DOHH2 (cell line): Measurements from ENCODE around the gene ARFRP1.

Source experiments
- H3F3A ChIP-seq: fragments of 200-600 bp; sonication (generic), shearing (Covaris generic); 2 replicates; pipeline ENCODE4 v1.6.0; 2016; ENCODE audit warnings: antibody characterized with exemption, mild to moderate bottlenecking; ENCODE audit not compliant: control insufficient read depth, insufficient read depth
- H3K27ac ChIP-seq: fragments of 200-600 bp; sonication (generic); 2 replicates; pipeline ENCODE4 v1.5.1; 2014; ENCODE audit warnings: low read depth, mild to moderate bottlenecking, low read length, moderate library complexity
- H3K27me3 ChIP-seq: fragments of 200-600 bp; sonication (generic); 2 replicates; pipeline ENCODE4 v1.6.1; 2014; ENCODE audit warnings: mild to moderate bottlenecking, low read length, mixed read lengths; ENCODE audit not compliant: control insufficient read depth
- H3K36me3 ChIP-seq: fragments of 200-600 bp; sonication (generic); 2 replicates; pipeline ENCODE4 v1.6.1; 2014; ENCODE audit warnings: mild to moderate bottlenecking, low read length, moderate library complexity, mixed read lengths; ENCODE audit not compliant: control insufficient read depth
- H3K4me1 ChIP-seq: fragments of 200-600 bp; sonication (generic); 2 replicates; pipeline ENCODE4 v1.6.1; 2014; ENCODE audit warnings: mild to moderate bottlenecking, low read length, mixed read lengths; ENCODE audit not compliant: control insufficient read depth
- H3K4me2 ChIP-seq: fragments of 200-600 bp; sonication (generic); 2 replicates; pipeline ENCODE4 v1.6.0; 2014; ENCODE audit warnings: mild to moderate bottlenecking, low read length, moderate library complexity
- H3K4me3 ChIP-seq: fragments of 200-600 bp; sonication (generic); 2 replicates; pipeline ENCODE4 v1.5.1; 2014; ENCODE audit warnings: mild to moderate bottlenecking, low read length, mixed read lengths
- H3K79me2 ChIP-seq: fragments of 200-600 bp; sonication (generic); 2 replicates; pipeline ENCODE4 v1.6.1; 2014; ENCODE audit warnings: mild to moderate bottlenecking, low read length, mixed read lengths; ENCODE audit not compliant: control insufficient read depth
- H3K9me2 ChIP-seq: fragments of 200-600 bp; sonication (generic); replicated peaks from 2 replicates; pipeline ENCODE4 v1.6.1; 2014; ENCODE audit warnings: mild to moderate bottlenecking, low read length, mixed read lengths; ENCODE audit not compliant: control insufficient read depth
- H3K9me3 ChIP-seq: fragments of 200-600 bp; sonication (generic); 2 replicates; pipeline ENCODE4 v1.6.1; 2014; ENCODE audit warnings: antibody characterized with exemption, low read length, mixed read lengths; ENCODE audit not compliant: control insufficient read depth, insufficient read depth
- H4K20me1 ChIP-seq: fragments of 200-600 bp; sonication (generic); 2 replicates; pipeline ENCODE4 v1.6.0; 2014; ENCODE audit warnings: low read depth, mild to moderate bottlenecking, antibody characterized with exemption, low read length, moderate library complexity; ENCODE audit not compliant: control insufficient read depth, insufficient read depth
- EZH2phosphoT487 ChIP-seq: fragments of 200-600 bp; sonication (generic); IDR thresholded peaks from 2 replicates; pipeline ENCODE4 v1.6.1; 2017; ENCODE audit warnings: borderline replicate concordance, mild to moderate bottlenecking, antibody characterized with exemption, low read length, moderate library complexity, mixed read lengths
- TF ChIP-seq, protein P1 (sequence below): fragments of 200-600 bp; sonication (generic); IDR thresholded peaks from one replicate; pipeline ENCODE4 v1.5.1; 2014; ENCODE audit warnings: antibody characterized with exemption, mild to moderate bottlenecking, low read depth, low read length; ENCODE audit not compliant: poor library complexity, severe bottlenecking

ARFRP1 gene

GRCh38 chr20:63754008-63754407 is 46.2 kb upstream of the ARFRP1 start:
- peaks cover 6% of the 10 kb centered on the region for H3K4me1 ChIP-seq
- H3K36me3 ChIP-seq, result no peaks in the 10 kb centered on the region
- no peaks in the 10 kb centered on the region for H3F3A ChIP-seq
- H3K9me2 ChIP-seq, result no peaks in the 10 kb centered on the region
- no peaks in the 10 kb centered on the region for H3K9me3 ChIP-seq
- no peak for TF ChIP-seq EZH2phosphoT487
- H4K20me1 ChIP-seq, result no peaks in the 10 kb centered on the region
- H3K4me3 ChIP-seq, result no peak overlapping the region
- no peak overlapping the region for H3K4me2 ChIP-seq
- H3K79me2 ChIP-seq, result no peaks in the 10 kb centered on the region
- no peaks in the 10 kb centered on the region for H3K27me3 ChIP-seq
- H3K27ac ChIP-seq, result no peak overlapping the region

GRCh38 chr20:63753381-63753780 is 45.6 kb upstream of the ARFRP1 start:
- Histone ChIP-seq H3K36me3 (no peaks in the 10 kb centered on the region), H3K27me3 (no peaks in the 10 kb centered on the region), H3K4me3 (no peak overlapping the region), H3K79me2 (no peaks in the 10 kb centered on the region), H3K9me2 (no peaks in the 10 kb centered on the region), H3K4me2 (no peak overlapping the region), H3K27ac (no peak overlapping the region), H3K4me1 (peaks cover 6% of the 10 kb centered on the region), H3K9me3 (no peaks in the 10 kb centered on the region), H3F3A (no peaks in the 10 kb centered on the region), H4K20me1 (no peaks in the 10 kb centered on the region)
- TF ChIP-seq EZH2phosphoT487, result no peak
- TF ChIP-seq, protein P1, sequence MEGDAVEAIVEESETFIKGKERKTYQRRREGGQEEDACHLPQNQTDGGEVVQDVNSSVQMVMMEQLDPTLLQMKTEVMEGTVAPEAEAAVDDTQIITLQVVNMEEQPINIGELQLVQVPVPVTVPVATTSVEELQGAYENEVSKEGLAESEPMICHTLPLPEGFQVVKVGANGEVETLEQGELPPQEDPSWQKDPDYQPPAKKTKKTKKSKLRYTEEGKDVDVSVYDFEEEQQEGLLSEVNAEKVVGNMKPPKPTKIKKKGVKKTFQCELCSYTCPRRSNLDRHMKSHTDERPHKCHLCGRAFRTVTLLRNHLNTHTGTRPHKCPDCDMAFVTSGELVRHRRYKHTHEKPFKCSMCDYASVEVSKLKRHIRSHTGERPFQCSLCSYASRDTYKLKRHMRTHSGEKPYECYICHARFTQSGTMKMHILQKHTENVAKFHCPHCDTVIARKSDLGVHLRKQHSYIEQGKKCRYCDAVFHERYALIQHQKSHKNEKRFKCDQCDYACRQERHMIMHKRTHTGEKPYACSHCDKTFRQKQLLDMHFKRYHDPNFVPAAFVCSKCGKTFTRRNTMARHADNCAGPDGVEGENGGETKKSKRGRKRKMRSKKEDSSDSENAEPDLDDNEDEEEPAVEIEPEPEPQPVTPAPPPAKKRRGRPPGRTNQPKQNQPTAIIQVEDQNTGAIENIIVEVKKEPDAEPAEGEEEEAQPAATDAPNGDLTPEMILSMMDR, result no peak

DNA sequence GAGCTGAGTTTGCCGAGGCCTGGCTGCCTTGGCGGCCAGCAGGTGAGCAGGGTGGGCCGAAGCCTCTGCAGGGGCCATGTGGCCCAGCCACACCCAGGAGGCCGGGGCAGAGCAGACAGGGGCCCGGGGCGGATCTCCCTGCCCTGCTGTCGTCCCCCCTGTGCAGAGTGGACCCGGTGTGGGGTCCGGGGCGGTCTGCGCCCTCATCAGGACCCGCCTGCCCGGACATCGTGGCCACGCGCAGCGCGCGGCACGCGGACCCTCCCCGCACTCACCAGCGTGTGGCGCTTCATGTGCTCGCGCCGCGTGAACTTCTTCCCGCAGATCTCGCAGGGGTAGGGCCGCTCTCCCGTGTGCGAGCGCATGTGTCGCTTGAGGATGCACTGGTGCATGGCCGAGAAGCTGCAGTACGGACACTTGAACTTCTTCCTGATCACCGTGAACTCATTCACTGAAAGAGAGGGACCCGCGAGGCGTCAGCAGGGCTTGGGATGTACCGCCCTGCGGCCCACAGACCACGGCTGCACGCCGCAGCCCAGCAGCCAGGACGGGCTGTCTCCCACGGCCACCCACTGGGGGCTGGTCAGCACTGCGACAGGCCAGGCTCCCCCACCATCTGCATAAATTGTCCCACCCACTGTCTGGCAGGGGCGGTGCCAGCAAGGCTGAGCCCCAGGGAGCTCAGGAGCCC is 44.8 kb upstream of the ARFRP1 start:
- Histone ChIP-seq H3K4me1 (peaks cover 9% of the 10 kb centered on the region), H3K27me3 (no peaks in the 10 kb centered on the region), H3K79me2 (no peaks in the 10 kb centered on the region)

More for the DNA sequence above, 44.8 kb upstream of the ARFRP1 start:
- H4K20me1 ChIP-seq, result no peaks in the 10 kb centered on the region
- H3K36me3 ChIP-seq, result no peaks in the 10 kb centered on the region
- no peak overlapping the region for H3K27ac ChIP-seq
- no peak overlapping the region for H3K4me2 ChIP-seq
- TF ChIP-seq, protein P1, result no peak
- TF ChIP-seq EZH2phosphoT487, result no peak
- no peaks in the 10 kb centered on the region for H3K9me2 ChIP-seq
- no peaks in the 10 kb centered on the region for H3F3A ChIP-seq
- H3K9me3 ChIP-seq, result no peaks in the 10 kb centered on the region
- H3K4me3 ChIP-seq, result no peak overlapping the region
